ENCODE results near the gene OR9I1. TPM values are rescaled to one million over a fixed set of nuclear protein-coding genes. Genes with fewer than 3 reads are reported as not detected.

The OR9I1 gene, protein sequence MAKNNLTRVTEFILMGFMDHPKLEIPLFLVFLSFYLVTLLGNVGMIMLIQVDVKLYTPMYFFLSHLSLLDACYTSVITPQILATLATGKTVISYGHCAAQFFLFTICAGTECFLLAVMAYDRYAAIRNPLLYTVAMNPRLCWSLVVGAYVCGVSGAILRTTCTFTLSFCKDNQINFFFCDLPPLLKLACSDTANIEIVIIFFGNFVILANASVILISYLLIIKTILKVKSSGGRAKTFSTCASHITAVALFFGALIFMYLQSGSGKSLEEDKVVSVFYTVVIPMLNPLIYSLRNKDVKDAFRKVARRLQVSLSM
- not detected for total RNA-seq

DNA sequence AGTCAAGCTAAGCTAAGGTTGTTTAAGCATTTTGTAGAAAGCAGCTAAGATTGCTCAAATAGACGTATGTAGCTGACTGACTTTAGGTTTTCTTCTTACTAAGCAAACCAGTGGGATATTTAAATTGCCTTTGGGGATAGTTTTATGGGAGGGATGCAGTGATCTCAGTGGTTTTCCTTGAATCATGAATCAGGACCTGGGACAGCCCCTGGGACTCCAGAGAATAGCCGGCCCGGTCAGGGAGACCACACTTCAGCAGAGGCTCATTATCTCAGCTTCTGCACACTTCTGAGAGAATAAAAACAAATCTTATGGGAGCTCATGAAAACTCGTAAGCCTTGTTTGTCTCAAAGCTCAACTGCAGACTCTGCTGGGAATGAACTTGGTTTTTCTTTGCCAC is at the start of gene OR9I1:
TSS of gene OR9I1 (minus strand) at position 62 of the 400 bp plus-strand sequence. CDS start 6,086 bp downstream, outside the sequence.
- no peak for DNase-seq (ENCODE audit: low spot score)

DNA sequence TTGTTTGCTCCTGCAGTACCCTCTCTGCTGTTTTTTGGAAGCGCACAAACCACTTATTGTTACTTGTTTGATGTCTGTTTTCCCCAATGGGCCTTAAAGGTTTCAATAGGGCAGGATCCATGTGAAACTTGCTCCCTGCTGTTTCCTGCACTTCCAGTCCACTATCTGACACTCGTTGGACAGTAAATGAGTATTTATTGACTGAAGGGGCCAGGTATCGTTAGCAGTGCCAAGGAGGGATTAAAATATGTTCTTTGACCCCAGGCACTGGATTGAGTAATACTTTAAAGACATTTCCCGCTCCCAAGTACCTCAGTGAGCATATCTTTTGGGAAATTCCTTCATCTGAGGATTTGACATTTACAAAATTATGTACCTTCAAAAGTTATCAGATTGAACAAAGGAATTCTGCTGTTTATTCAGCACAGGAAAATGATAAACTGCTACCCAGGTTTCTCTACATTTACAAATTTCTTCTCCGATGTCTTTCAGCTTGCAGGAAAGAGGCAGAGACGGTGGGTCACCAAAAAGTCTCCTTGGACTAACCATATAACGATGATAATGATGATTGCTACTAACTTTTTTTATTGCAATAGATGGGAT is 40.3 kb upstream of the OR9I1 start:
- no peak for DNase-seq (ENCODE audit: low spot score)

DNA sequence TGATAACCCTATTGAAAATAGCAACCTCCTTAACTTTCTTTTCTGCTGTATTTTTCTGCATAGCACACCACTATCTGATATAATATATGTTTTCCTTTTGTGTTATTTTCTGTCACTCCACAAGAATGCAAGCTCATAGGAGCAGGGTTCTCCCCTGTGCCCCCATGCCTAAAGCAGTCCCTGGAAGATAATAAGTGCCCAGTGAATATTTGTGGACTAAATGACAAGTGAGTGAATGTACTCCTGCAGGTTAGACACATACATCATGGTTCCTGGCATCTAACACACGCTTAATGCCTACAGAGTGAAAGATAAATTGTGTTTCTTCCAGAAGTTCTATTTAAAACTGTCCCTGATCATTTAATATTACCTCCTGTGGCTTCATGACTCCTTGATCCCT is 39.7 kb upstream of the OR9I1 start:
- no peak for DNase-seq (ENCODE audit: low spot score)

DNA sequence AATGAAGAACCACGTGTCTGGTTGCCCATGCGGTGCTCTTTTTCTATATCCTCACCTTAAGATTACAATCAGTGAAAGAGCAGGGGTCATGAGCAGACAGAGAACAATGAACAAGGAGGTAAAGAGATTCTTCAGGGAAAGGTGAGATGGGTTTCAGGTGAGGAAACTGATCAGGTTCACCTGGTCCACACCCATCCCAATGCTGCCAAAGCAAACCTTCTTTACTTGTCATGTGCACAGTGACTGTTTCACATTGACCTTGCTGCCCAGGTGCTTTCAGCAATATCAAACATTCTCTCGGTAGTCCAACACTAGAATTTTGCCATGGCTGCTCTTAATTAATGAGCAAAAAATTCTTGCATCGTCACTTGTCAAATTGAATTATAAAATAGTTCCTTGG is 39.1 kb upstream of the OR9I1 start:
- DNase-seq (ENCODE audit: low spot score) = no peak

DNA sequence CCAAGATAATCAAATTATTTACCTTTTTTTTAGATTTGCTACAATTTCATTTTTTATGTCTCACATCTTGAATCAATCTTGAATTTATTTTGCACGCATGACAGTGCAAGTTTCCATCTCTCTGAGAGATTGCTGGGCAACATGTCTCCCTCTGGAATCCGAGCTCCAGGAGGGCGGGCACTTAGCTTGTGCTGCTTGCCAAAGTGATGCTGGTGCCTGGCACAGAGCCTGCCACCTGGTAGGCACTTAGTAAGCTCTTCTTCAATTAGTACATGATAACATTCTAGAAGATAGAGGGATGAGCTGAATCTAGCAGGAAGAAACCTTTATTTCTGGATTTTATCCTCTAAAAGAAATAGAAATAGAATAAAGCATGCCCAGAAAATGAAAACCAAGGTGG is 27.5 kb upstream of the OR9I1 start:
- DNase-seq (ENCODE audit: low spot score) = no peak

DNA sequence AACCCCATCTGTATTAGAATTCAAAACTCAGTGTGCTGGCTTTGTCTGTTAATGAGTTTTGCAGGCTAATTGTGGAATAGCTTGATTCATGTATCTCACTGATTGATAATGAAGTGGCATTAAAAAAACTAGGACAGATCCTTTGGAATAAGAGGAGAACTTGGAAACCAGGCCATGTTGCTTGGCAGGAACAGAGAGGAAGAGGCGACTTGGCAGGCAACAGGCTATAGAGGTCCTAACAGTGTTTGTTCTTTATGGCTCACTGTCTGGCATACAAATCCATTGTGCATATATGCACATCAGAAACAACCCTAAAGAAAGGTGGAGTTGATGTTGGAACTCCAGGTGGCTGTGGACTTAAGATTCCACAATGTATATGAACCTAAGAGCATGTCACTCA is 17.4 kb upstream of the OR9I1 start:
- DNase-seq (ENCODE audit: low spot score) = no peak

DNA sequence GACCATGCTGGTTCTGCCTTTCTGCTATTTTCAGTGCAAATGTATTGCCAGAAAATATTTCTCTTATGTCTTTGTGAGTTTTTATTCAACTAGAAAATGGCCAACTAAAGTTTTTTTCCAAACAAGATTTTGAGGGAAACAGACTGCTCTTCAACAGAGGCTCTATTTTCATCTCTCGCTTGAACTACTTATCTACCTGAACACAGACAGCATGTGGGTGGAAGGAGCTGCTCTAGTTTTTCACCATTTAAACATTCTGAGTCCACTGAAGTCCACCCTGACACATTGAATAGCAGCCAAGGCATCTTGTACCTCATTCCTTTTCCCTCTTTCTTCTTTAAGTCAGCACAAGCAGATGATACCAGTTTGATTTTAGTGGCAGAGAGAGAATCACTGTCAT is 9.8 kb upstream of the OR9I1 start:
- no peak for DNase-seq (ENCODE audit: low spot score)

DNA sequence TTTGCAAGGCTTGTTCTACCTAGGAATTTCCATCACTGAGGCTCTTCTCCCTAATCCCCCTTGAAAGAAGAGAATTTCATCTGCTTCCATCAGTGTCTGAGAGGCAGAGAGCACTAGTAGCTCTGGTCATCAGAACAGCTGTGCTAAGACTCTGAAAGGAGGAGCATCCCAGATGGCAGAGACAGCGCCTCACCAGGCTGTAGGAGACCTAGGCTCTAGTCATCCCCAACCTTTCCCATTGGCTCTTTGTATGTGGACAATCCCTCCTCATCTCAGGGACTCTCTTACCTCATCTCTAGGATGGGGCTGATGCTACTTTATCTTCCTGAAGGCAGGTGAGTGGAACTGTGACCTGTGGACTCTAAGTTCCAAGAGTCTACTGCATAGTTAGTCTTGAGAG is 8.8 kb upstream of the OR9I1 start:
- no peak for DNase-seq (ENCODE audit: low spot score)

DNA sequence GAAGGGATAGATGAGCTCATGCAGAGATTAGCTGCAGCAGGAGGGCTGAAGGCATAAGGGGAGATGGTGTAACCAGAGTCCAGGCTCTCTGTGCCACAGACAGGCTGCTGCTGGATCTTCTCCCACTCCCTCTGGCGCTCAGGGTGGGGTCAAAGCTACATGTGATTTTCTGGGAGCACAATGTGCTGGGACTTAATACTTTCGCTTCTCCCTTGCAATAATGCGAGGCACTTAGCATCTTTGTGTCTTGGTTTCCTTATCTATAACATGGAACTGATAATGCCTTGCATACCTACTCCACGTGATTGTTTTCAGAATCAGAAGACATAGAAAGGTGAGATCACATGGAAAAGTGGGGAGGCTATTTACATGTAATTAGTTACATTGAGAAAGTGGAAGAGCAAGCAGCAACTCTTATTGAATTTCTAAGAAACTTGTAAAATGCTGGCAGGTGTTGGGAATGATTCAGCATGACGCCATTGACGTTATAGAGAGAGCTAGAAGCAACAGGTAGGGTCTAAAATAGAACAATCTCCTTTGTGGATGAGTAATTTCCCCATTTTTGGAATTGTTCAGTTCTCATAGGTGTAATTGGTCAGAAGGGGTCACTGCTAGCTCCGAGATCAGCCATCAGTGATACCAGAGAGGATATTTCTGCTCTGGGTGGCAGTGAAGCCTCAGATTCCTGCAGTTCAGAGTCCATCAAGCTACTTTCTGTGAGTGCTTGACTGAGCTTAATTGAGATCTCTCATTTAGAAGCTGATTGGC is 8.2 kb upstream of the OR9I1 start:
- DNase-seq (ENCODE audit: low spot score) = no peak

DNA sequence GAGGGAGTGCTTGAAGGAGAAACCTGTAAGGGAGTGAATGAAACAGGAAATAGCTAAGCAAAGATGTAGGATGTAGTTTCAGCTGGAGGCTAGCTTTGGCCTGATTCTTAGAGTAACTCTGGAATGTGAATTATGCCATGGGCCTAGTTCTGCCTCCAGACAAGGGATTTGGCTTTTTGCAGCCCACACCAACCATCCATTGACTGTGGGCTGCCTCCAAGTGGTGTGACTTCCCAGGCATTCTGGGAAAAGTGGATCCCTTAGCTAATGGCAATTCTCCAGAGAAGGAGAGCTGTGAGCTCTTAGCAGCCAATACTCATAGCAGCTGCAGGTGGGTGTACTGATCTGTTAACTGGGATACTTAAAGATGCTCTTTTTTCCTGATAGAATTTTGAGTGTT is 2.0 kb upstream of the OR9I1 start:
- no peak for DNase-seq (ENCODE audit: low spot score)

DNA sequence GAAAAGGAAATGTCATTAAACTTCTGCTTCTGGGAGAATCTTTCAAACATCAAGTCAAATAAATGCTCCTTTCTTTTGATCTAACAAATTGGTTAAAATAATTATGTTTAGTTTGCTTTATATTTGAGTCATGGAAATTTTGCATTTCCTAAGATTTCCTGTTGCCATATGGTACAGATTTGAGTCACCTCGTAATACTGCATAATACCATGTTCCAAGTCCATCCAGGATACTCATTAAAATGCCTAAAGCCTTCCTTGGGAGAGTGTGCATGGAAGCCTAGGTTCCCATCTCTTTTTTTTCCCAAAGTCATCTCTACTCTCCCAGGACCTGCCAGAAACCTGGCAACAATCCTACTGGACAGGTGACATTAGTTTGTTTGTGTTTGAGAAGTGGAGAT is 4.2 kb downstream of the OR9I1 start:
- no peak for DNase-seq (ENCODE audit: low spot score)

DNA sequence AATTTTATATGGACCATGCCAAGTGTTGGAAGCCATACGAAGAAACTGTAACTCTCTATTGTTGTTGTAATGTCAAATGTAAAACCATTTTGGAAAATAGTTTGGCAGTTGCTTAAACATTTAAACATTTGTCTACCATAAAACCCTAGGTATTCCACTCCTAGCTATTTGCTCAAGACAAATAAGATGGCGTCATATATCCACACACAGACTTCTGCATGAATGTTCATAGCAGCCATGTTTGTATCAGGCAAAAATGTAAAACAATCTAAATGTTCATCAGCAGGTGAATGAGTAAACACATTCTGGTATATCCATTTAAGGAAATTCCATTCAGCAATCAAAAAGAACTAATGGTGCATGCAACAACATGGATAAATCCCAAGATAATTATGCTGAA is 27.9 kb downstream of the OR9I1 start:
- no peak for DNase-seq (ENCODE audit: low spot score)

DNA sequence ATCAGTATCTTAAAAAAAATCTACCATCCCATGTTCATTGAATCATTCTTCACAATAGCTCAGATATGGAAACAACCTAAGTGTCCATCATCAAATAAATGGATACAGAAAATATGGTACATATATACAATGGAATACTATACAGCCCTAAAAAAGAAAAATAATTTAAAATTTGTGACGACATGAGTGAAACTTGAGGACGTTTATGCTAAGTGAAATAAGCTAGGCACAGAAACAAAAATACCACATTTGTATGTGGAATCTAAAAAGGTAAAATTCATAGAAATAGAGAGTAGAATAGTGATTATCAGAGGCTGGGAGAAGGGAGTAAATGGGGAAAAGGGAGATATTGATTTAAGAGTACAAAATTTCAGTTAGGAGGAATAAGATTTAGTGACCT is 38.8 kb downstream of the OR9I1 start:
- no peak for DNase-seq (ENCODE audit: low spot score)

DNA sequence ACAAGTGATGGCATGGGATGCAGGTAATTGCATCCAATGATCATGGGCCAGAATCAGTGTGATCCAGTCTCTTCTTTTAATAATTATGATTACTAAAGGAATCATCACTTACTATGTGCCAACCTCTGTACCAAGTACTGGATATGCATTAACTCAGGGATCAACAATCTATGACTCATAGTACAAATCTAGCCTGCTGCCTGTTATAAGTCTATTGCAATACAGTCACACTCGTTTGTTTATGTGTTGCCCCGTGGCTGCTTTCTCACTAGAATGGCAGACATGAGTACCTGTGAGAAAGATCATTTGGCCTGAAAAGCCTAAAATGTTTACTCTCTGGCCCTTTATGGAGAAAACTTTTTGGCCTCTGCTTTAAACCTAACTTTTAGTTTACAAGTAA is 49.5 kb downstream of the OR9I1 start:
- no peak for DNase-seq (ENCODE audit: low spot score)

DNA sequence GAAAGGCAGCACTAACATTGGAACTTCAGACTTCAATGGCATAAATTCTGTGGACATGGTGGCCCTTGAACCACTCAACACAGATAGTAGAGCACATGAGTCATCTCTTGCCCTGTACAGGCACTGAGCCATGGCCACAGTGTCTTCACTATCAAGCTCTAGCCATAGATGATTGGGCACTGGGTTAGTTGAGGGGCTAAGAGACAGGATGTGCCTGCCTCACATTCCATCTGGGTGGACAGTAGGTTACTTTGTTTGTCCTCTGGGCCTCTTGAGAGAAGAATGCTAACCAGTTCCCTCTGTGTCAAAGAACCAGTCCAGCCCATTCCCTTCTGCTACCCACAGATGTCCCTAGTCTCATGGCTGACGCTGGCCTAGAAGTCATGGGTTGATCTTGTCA is 54.7 kb downstream of the OR9I1 start:
- DNase-seq (ENCODE audit: low spot score) = no peak

DNA sequence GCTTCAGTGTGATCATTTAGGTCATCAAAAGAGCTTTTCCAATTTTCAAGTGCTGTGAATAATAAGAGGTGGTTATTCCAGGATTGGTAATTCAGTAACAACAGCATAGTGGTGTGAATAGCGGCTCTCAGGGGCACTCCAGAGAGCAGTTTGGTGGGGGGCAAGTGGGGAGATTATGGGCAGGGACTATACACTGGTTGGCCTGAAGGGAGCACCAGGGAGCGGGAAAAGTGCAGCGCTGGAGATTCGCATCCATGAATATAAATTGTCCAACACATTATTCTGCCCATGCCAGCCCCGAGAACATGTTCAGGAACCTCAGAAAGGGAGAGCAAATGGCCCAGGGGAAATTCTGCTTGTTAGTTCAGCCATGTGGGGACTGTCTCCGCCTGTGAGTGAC is 56.7 kb downstream of the OR9I1 start:
- DNase-seq (ENCODE audit: low spot score) = no peak

DNA sequence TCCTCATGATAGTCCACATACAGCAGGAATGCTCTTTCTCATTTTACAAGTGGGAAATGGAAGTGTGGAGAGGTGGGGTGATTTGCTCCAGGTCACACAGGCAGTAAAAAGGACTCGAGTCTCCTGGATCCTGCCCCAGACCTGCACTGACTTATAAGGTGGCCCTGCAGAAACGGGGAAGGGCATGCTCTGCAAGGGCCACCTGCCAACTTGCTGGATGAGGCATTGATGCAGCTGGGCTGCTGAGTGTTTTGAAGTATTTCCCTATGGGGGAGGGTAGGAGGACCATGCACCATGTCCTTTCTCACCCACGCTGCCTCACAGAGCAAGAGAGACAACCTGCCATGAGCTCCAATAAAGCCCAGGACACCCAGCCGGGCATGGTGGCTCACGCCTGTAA is 57.6 kb downstream of the OR9I1 start:
- no peak for DNase-seq (ENCODE audit: low spot score)

Other genes with a start within 250 kb of the OR9I1 start
- gene OR9Q1, start 101.6 kb downstream of the OR9I1 start, total RNA-seq = not detected
- gene OR6Q1, start 94.6 kb downstream of the OR9I1 start, total RNA-seq = not detected
- gene OR9Q2, start 63.5 kb upstream of the OR9I1 start, total RNA-seq = not detected
- not detected for gene OR1S2, start 78.6 kb upstream of the OR9I1 start, total RNA-seq
- gene OR1S1, start 87.2 kb upstream of the OR9I1 start, total RNA-seq = not detected
- gene OR10Q1, start 103.4 kb upstream of the OR9I1 start, total RNA-seq = not detected
- gene OR10W1, start 142.7 kb upstream of the OR9I1 start, total RNA-seq = not detected
- not detected for gene OR5B17, start 233.5 kb upstream of the OR9I1 start, total RNA-seq